K562 (cell line): Measurements from ENCODE around the gene EGR1. TPM values are rescaled to one million over a fixed set of nuclear protein-coding genes. Genes with fewer than 3 reads are reported as not detected.

Experiments
- CEBPG ChIP-seq, 3 experiments: fragments of 200-800 bp in 1 of 3; sonication (Bioruptor generic) in 1 of 3; sonication (generic) in 1 of 3; formaldehyde crosslinking in 1 of 3; IDR thresholded peaks in 2 of 3; conservative IDR thresholded peaks in 1 of 3; 2 replicates each; pipeline versions ENCODE4 v1.6.1 to v1.8.0; 2016 to 2022; ENCODE audit warnings: missing compliant biosample characterization in 2 of 3, missing genetic modification characterization in 2 of 3, mild to moderate bottlenecking in 1 of 3, missing genetic modification reagents in 1 of 3
- HIVEP1 ChIP-seq: fragments of 250-450 bp; sonication (Bioruptor Pico); IDR thresholded peaks from 2 replicates; pipeline ENCODE4 v1.4.0; 2020; ENCODE audit warnings: mild to moderate bottlenecking
- IFI16 ChIP-seq: fragments of 250-450 bp; sonication (Bioruptor Pico); IDR thresholded peaks from 2 replicates; pipeline ENCODE4 v2.1.2; 2022; ENCODE audit warnings: mild to moderate bottlenecking, inconsistent platforms
- NR3C1 ChIP-seq: sonication (generic); formaldehyde crosslinking; IDR thresholded peaks from 2 replicates; pipeline ENCODE4 v1.8.1; 2022; ENCODE audit warnings: missing genetic modification reagents
- PATZ1 ChIP-seq: fragments of 250-450 bp; sonication (Bioruptor Pico); IDR thresholded peaks from 2 replicates; pipeline ENCODE4 v1.5.0; 2020; ENCODE audit warnings: mild to moderate bottlenecking, borderline replicate concordance
- RBM14 ChIP-seq: fragments of 200-400 bp; formaldehyde crosslinking; IDR thresholded peaks from 2 replicates; pipeline ENCODE4 v1.6.1; 2018; ENCODE audit warnings: low read depth, mild to moderate bottlenecking, low read length, moderate library complexity, borderline replicate concordance; ENCODE audit not compliant: insufficient read depth
- SMARCA4 ChIP-seq: fragments of 450-650 bp; IDR thresholded peaks from 2 replicates; pipeline ENCODE4 v1.6.1; 2016
- ZNF318 ChIP-seq, 2 experiments: fragments of 450-650 bp; IDR thresholded peaks; 2 replicates each; pipeline ENCODE4 v1.6.1; 2016; ENCODE audit warnings: mild to moderate bottlenecking in 2 of 2, borderline replicate concordance in 1 of 2, low read depth in 1 of 2, moderate library complexity in 1 of 2
- ZNF699 ChIP-seq: fragments of 250-450 bp; sonication (Bioruptor Pico); IDR thresholded peaks from 2 replicates; pipeline ENCODE4 v1.8.0; 2021; ENCODE audit warnings: mild to moderate bottlenecking, moderate library complexity; ENCODE audit not compliant: insufficient replicate concordance
- polyA plus RNA-seq, 8 experiments: library from polyadenylated mRNA; depleted of rRNA in 4 of 8; stranded (reverse) in 5 of 8; unstranded in 3 of 8; fragments of >200 nt; fragmentation: Nextera tagmentation in 2 of 8; fragmentation: Illumina TruSeq in 1 of 8; extraction: Ambion mirVana in 2 of 8; extraction: Trizol in 1 of 8; gene quantifications; 2 replicates each; pipeline versions ENCODE4 v1.2.1 to v1.2.3, GENCODE V29; 2011 to 2014; ENCODE audit warnings: inconsistent platforms in 1 of 8, missing spikeins in 1 of 8
- total RNA-seq, 7 experiments: library from RNA; depleted of rRNA in 6 of 7; stranded (reverse); fragments of >200 nt in 6 of 7; fragmentation: Illumina TruSeq in 2 of 7; extraction: Trizol in 2 of 7; gene quantifications; 2 replicates each; pipeline versions ENCODE4 v1.2.1 to v1.2.3, GENCODE V29; 2011 to 2021; ENCODE audit warnings: low replicate concordance in 1 of 7

The EGR1 gene
- total and polyA plus RNA-seq, 9 of the 15 experiments (the other 6 are each of a cell fraction or from before 2014, with no cell fraction given): 1.3 to 132 (median 21.5) TPM

GRCh38 chr5:138502121-138502520 lies 36.8 kb downstream of the EGR1 start (continued):
- TF ChIP-seq ZNF318 (IDR thresholded peaks at IDR 0.05; ENCODE audit: borderline replicate concordance in 1 of 2, low read depth in 1 of 2): no peak
- TF ChIP-seq IFI16 (CRISPR knock-in tag): no peak
- no peak for TF ChIP-seq HIVEP1 (CRISPR knock-in tag)
- no peak for TF ChIP-seq SMARCA4
- TF ChIP-seq CEBPG (CRISPR knock-in tag; IDR thresholded peaks at IDR 0.05): no peak
- TF ChIP-seq CEBPG (tag; conservative IDR thresholded peaks at IDR 0.05 in 1 of 2, IDR thresholded peaks at IDR 0.05 in 1 of 2): no peak
- no peak for TF ChIP-seq ZNF699 (CRISPR knock-in tag)
- TF ChIP-seq RBM14: no peak
- no peak for TF ChIP-seq NR3C1
- TF ChIP-seq PATZ1 (CRISPR knock-in tag): no peak
